HT1080 (cell line): ENCODE measurements around the gene CCL4. TPM values are rescaled to one million over a fixed set of nuclear protein-coding genes. Genes with fewer than 3 reads are reported as not detected.
"Not testable (repeated sequence)": the region's sequence is repeated elsewhere in the genome, so short reads cannot be mapped to it uniquely, and the experiment has no call there.

Experiments
- DNase-seq: peaks from one replicate; pipeline ENCODE4 v3.0.0-alpha.2; 2015; ENCODE audit warnings: low read depth
- polyA plus RNA-seq, 2 experiments: library from polyadenylated mRNA; depleted of rRNA; stranded (reverse); fragments of >200 nt; gene quantifications; 2 replicates each; pipeline ENCODE4 v1.2.3, GENCODE V29; 2015
- total RNA-seq: library from RNA; depleted of rRNA; stranded (reverse); fragments of >200 nt; shearing (Covaris generic); gene quantifications from 2 replicates; pipeline ENCODE4 v1.2.3, GENCODE V29; 2014; rRNA removed

CCL4 gene
- not detected in 2 replicates for total RNA-seq
- polyA plus RNA-seq (2015; cell fraction: cytosol; rRNA removed), result not detected in 2 replicates
- not detected in 2 replicates for polyA plus RNA-seq (2015; cell fraction: nucleus; rRNA removed)

GRCh38 chr17:36103401-36103975, at the start of gene CCL4:
Gene CCL4 (plus strand): TSS chr17:36103827. CDS start chr17:36103906, 79 bp downstream.
- not testable (repeated sequence) for DNase-seq

- no peak for DNase-seq
Measured at GRCh38 chr17:36055171-36055570, 48.5 kb upstream of the CCL4 start.

- no peak for DNase-seq
Measured at GRCh38 chr17:36055921-36056520, 47.6 kb upstream of the CCL4 start.

- no peak for DNase-seq
Measured at GRCh38 chr17:36057911-36058310, 45.7 kb upstream of the CCL4 start.

- DNase-seq, result no peak
Measured at GRCh38 chr17:36059406-36059805, 44.2 kb upstream of the CCL4 start.

- no peak for DNase-seq
Measured at GRCh38 chr17:36060816-36061215, 42.8 kb upstream of the CCL4 start.

GRCh38 chr17:36063786-36064541, 39.7 kb upstream of the CCL4 start, which contains the start of gene CCL18:
Gene CCL18 (plus strand): TSS chr17:36064272. CDS start chr17:36064343, 71 bp downstream.
- no peak for DNase-seq

- no peak for DNase-seq
Measured at GRCh38 chr17:36066365-36066985, 37.2 kb upstream of the CCL4 start.

GRCh38 chr17:36068524-36068923, 35.1 kb upstream of the CCL4 start:
- DNase-seq, result peak; percentile 22

- no peak for DNase-seq
Measured at GRCh38 chr17:36069136-36069535, 34.5 kb upstream of the CCL4 start.

GRCh38 chr17:36070427-36070826, 33.2 kb upstream of the CCL4 start:
- no peak for DNase-seq

GRCh38 chr17:36071751-36072150, 31.9 kb upstream of the CCL4 start:
- no peak for DNase-seq

- DNase-seq, result peak; percentile 31
Measured at GRCh38 chr17:36072431-36073121, 31.1 kb upstream of the CCL4 start.

GRCh38 chr17:36074365-36074764, 29.3 kb upstream of the CCL4 start:
- no peak for DNase-seq

GRCh38 chr17:36081681-36082471, 21.8 kb upstream of the CCL4 start:
- not testable (repeated sequence) for DNase-seq

GRCh38 chr17:36082482-36083120, 21.0 kb upstream of the CCL4 start:
- DNase-seq, result not testable (repeated sequence)

- not testable (repeated sequence) for DNase-seq
Measured at GRCh38 chr17:36083691-36084090, 19.9 kb upstream of the CCL4 start.

GRCh38 chr17:36085765-36086164, 17.9 kb upstream of the CCL4 start:
- DNase-seq, result peak; percentile 29

- DNase-seq, result no peak
Measured at GRCh38 chr17:36086791-36087190, 16.8 kb upstream of the CCL4 start.

- DNase-seq, result not testable (repeated sequence)
Measured at GRCh38 chr17:36087471-36087870, 16.2 kb upstream of the CCL4 start.
